Measurements from ENCODE around the gene ICAM1.
A peak's percentile ranks its signal among the peaks of the same experiment; 100 is the strongest.
"Not testable (repeated sequence)": the region's sequence is repeated elsewhere in the genome, so short reads cannot be mapped to it uniquely, and the experiment has no call there.

The ICAM1 gene

GRCh38 chr19:10278935-10279334 lies 8.0 kb downstream of the ICAM1 start:
- DNase-seq = no peak

GRCh38 chr19:10279737-10280442 lies 9.0 kb downstream of the ICAM1 start:
- no peak for DNase-seq

GRCh38 chr19:10282043-10282442 lies 11.1 kb downstream of the ICAM1 start:
- not testable (repeated sequence) for DNase-seq

- no peak for DNase-seq
Observed at GRCh38 chr19:10283301-10284064, 12.6 kb downstream of the ICAM1 start.

GRCh38 chr19:10284065-10284959 lies 13.4 kb downstream of the ICAM1 start:
- no peak for DNase-seq

- no peak for DNase-seq
Observed at GRCh38 chr19:10284960-10285278, 14.0 kb downstream of the ICAM1 start.

- no peak for DNase-seq
Observed at GRCh38 chr19:10285393-10285792, 14.5 kb downstream of the ICAM1 start.

- DNase-seq = no peak
Observed at GRCh38 chr19:10286803-10287737, 16.1 kb downstream of the ICAM1 start, which contains the start of gene ICAM4. TSS of gene ICAM4 (plus strand) at chr19:10286955. CDS start at chr19:10287013, 58 bp downstream.

GRCh38 chr19:10288662-10289166 lies 17.8 kb downstream of the ICAM1 start:
- DNase-seq = peak; percentile 57

- DNase-seq = peak; percentile 58
Observed at GRCh38 chr19:10289167-10289835, 18.4 kb downstream of the ICAM1 start.

GRCh38 chr19:10289836-10290356 lies 19.0 kb downstream of the ICAM1 start, which contains the start of gene ICAM5:
TSS of gene ICAM5 (plus strand) at chr19:10289952. CDS start at chr19:10290044, 92 bp downstream.
- DNase-seq = no peak

GRCh38 chr19:10290357-10290875 lies 19.5 kb downstream of the ICAM1 start:
- no peak for DNase-seq

- no peak for DNase-seq
Observed at GRCh38 chr19:10290876-10291553, 20.1 kb downstream of the ICAM1 start.

GRCh38 chr19:10291554-10292205 lies 20.8 kb downstream of the ICAM1 start:
- no peak for DNase-seq

GRCh38 chr19:10292206-10292788 lies 21.4 kb downstream of the ICAM1 start:
- peak; percentile 76 for DNase-seq

- no peak for DNase-seq
Observed at GRCh38 chr19:10292789-10293636, 22.1 kb downstream of the ICAM1 start.

- no peak for DNase-seq
Observed at GRCh38 chr19:10293637-10294367, 22.9 kb downstream of the ICAM1 start.

GRCh38 chr19:10294368-10294697 lies 23.4 kb downstream of the ICAM1 start:
- no peak for DNase-seq
